ENCODE data around the gene KNTC1. TPM values are rescaled to one million over a fixed set of nuclear protein-coding genes. Genes with fewer than 3 reads are reported as not detected.

The KNTC1 gene
- total and polyA plus RNA-seq, 2 of the 8 experiments (the other 6 are each of a cell fraction or from before 2014, with no cell fraction given): 52.7 to 80.2 TPM

DNA sequence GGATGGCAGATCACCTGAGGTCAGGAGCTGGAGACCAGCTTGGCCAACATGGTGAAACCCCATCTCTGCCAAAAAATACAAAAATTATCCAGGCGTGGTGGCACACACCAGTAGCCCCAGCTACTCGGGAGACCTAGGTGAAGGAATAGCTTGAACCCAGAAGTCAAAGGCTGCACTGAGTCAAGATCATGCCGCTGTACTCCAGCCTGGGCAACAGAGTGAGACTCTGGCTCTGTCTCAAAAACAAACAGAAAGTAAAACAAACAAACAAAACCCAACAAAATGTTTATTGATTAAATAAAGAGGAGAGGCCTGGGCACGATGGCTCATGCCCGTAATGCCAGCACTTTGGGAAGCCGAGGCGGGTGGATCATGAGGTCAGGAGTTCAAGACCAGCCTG is 31.8 kb upstream of the KNTC1 start (continued):
- TF ChIP-seq RAD21 (IDR thresholded peaks at IDR 0.05 in 1 of 2, conservative IDR thresholded peaks at IDR 0.05 in 1 of 2; ENCODE audit: low read depth in 2 of 2, low read length in 2 of 2) (no peak), RBBP5 (IDR thresholded peaks at IDR 0.05; ENCODE audit: borderline replicate concordance, low read depth, low read length) (no peak), TAF7 (optimal IDR thresholded peaks at IDR 0.05; ENCODE audit: borderline replicate concordance, low read depth, low read length) (no peak), RXRA (IDR thresholded peaks at IDR 0.05; ENCODE audit: insufficient read depth, low read depth, low read length) (no peak), SAP30 (IDR thresholded peaks at IDR 0.05; ENCODE audit: insufficient read depth, insufficient replicate concordance, low read length) (no peak), TEAD4 (IDR thresholded peaks at IDR 0.05; ENCODE audit: low read depth, low read length) (no peak), POLR2AphosphoS5 (IDR thresholded peaks at IDR 0.05; ENCODE audit: low read depth, low read length) (no peak)
- TF ChIP-seq, protein P1, sequence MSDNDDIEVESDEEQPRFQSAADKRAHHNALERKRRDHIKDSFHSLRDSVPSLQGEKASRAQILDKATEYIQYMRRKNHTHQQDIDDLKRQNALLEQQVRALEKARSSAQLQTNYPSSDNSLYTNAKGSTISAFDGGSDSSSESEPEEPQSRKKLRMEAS (IDR thresholded peaks at IDR 0.05): no peak
- TF ChIP-seq, protein P2, sequence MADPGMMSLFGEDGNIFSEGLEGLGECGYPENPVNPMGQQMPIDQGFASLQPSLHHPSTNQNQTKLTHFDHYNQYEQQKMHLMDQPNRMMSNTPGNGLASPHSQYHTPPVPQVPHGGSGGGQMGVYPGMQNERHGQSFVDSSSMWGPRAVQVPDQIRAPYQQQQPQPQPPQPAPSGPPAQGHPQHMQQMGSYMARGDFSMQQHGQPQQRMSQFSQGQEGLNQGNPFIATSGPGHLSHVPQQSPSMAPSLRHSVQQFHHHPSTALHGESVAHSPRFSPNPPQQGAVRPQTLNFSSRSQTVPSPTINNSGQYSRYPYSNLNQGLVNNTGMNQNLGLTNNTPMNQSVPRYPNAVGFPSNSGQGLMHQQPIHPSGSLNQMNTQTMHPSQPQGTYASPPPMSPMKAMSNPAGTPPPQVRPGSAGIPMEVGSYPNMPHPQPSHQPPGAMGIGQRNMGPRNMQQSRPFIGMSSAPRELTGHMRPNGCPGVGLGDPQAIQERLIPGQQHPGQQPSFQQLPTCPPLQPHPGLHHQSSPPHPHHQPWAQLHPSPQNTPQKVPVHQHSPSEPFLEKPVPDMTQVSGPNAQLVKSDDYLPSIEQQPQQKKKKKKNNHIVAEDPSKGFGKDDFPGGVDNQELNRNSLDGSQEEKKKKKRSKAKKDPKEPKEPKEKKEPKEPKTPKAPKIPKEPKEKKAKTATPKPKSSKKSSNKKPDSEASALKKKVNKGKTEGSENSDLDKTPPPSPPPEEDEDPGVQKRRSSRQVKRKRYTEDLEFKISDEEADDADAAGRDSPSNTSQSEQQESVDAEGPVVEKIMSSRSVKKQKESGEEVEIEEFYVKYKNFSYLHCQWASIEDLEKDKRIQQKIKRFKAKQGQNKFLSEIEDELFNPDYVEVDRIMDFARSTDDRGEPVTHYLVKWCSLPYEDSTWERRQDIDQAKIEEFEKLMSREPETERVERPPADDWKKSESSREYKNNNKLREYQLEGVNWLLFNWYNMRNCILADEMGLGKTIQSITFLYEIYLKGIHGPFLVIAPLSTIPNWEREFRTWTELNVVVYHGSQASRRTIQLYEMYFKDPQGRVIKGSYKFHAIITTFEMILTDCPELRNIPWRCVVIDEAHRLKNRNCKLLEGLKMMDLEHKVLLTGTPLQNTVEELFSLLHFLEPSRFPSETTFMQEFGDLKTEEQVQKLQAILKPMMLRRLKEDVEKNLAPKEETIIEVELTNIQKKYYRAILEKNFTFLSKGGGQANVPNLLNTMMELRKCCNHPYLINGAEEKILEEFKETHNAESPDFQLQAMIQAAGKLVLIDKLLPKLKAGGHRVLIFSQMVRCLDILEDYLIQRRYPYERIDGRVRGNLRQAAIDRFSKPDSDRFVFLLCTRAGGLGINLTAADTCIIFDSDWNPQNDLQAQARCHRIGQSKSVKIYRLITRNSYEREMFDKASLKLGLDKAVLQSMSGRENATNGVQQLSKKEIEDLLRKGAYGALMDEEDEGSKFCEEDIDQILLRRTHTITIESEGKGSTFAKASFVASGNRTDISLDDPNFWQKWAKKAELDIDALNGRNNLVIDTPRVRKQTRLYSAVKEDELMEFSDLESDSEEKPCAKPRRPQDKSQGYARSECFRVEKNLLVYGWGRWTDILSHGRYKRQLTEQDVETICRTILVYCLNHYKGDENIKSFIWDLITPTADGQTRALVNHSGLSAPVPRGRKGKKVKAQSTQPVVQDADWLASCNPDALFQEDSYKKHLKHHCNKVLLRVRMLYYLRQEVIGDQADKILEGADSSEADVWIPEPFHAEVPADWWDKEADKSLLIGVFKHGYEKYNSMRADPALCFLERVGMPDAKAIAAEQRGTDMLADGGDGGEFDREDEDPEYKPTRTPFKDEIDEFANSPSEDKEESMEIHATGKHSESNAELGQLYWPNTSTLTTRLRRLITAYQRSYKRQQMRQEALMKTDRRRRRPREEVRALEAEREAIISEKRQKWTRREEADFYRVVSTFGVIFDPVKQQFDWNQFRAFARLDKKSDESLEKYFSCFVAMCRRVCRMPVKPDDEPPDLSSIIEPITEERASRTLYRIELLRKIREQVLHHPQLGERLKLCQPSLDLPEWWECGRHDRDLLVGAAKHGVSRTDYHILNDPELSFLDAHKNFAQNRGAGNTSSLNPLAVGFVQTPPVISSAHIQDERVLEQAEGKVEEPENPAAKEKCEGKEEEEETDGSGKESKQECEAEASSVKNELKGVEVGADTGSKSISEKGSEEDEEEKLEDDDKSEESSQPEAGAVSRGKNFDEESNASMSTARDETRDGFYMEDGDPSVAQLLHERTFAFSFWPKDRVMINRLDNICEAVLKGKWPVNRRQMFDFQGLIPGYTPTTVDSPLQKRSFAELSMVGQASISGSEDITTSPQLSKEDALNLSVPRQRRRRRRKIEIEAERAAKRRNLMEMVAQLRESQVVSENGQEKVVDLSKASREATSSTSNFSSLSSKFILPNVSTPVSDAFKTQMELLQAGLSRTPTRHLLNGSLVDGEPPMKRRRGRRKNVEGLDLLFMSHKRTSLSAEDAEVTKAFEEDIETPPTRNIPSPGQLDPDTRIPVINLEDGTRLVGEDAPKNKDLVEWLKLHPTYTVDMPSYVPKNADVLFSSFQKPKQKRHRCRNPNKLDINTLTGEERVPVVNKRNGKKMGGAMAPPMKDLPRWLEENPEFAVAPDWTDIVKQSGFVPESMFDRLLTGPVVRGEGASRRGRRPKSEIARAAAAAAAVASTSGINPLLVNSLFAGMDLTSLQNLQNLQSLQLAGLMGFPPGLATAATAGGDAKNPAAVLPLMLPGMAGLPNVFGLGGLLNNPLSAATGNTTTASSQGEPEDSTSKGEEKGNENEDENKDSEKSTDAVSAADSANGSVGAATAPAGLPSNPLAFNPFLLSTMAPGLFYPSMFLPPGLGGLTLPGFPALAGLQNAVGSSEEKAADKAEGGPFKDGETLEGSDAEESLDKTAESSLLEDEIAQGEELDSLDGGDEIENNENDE (IDR thresholded peaks at IDR 0.05; ENCODE audit: insufficient replicate concordance, low read length): no peak
